Natural killer cell (primary cell): ENCODE data around the gene CHCHD4. TPM values are rescaled to one million over a fixed set of nuclear protein-coding genes. Genes with fewer than 3 reads are reported as not detected.

Experiments used
- ATAC-seq, 3 donors: fragments of 150-1000 bp in 2 of 3; fragments of 200-7000 bp in 1 of 3; cut with Tn5 transposase; 1 replicate in 1 of 3; 2 replicates in 2 of 3; pipeline ENCODE4 v1.10.0; 2021; ENCODE audit warnings: mild to moderate bottlenecking in 2 of 3, moderate library complexity in 2 of 3
- DNase-seq, 2 donors: peaks; one replicate each; pipeline versions ENCODE4 v3.0.0 to v3.0.0-alpha.2; 2013 to 2021; ENCODE audit warnings: mixed read lengths in 1 of 2
- H3K27ac ChIP-seq: one replicate; pipeline ENCODE4 v1.5.1; 2013; ENCODE audit warnings: mild to moderate bottlenecking, low read length
- H3K27me3 ChIP-seq: one replicate; pipeline ENCODE4 v1.6.1; 2013; ENCODE audit warnings: low read length; ENCODE audit not compliant: control insufficient read depth, insufficient read depth
- H3K36me3 ChIP-seq: one replicate; pipeline ENCODE4 v1.6.1; 2013; ENCODE audit warnings: low read length; ENCODE audit not compliant: control insufficient read depth, insufficient read depth
- H3K4me1 ChIP-seq: one replicate; pipeline ENCODE4 v1.6.1; 2013; ENCODE audit warnings: low read length; ENCODE audit not compliant: control insufficient read depth, insufficient read depth
- H3K4me3 ChIP-seq: one replicate; pipeline ENCODE4 v1.5.1; 2013; ENCODE audit warnings: low read length
- H3K9me3 ChIP-seq: one replicate; pipeline ENCODE4 v1.6.1; 2013; ENCODE audit warnings: low read length; ENCODE audit not compliant: control insufficient read depth, insufficient read depth
- H3K27ac Mint-ChIP-seq, 2 donors: one replicate each; pipeline ENCODE4 v1.8.0; 2022; ENCODE audit warnings: mild to moderate bottlenecking in 2 of 2, mixed read lengths in 2 of 2, moderate library complexity in 1 of 2
- H3K27me3 Mint-ChIP-seq, 2 donors: one replicate each; pipeline ENCODE4 v1.8.0; 2022; ENCODE audit warnings: low read depth in 2 of 2, mixed read lengths in 2 of 2
- H3K36me3 Mint-ChIP-seq: one replicate; pipeline ENCODE4 v1.8.0; 2022; ENCODE audit warnings: mixed read lengths
- H3K4me1 Mint-ChIP-seq, 2 donors: one replicate each; pipeline ENCODE4 v1.8.0; 2022; ENCODE audit warnings: mixed read lengths in 2 of 2
- H3K4me3 Mint-ChIP-seq: one replicate; pipeline ENCODE4 v1.8.0; 2022; ENCODE audit warnings: mild to moderate bottlenecking, moderate library complexity, mixed read lengths
- H3K9me3 Mint-ChIP-seq, 2 donors: one replicate each; pipeline ENCODE4 v1.8.0; 2022; ENCODE audit warnings: mixed read lengths in 2 of 2
- WGBS: methylation state at CpG from one replicate; pipeline ENCODE4 v1.1.7; 2013; ENCODE audit warnings: missing lambda C conversion rate; ENCODE audit not compliant: insufficient coverage; 5-methylcytosine and 5-hydroxymethylcytosine counted together
- intact Hi-C: fragments of 100-400 bp; cut with micrococcal nuclease; formaldehyde crosslinking; loops from one replicate; pipeline ENCODE4 v1.14.2; 2022
- total RNA-seq, 4 donors: library from RNA; stranded (reverse); fragments of 120-200 nt in 1 of 4; gene quantifications; one replicate each; pipeline versions ENCODE4 v1.2.3 to v1.2.4, GENCODE V29; 2013 to 2022
- TF ChIP-seq, protein P1 (sequence below): fragments of 200-600 bp; IDR thresholded peaks from one replicate; pipeline ENCODE4 v1.8.0; 2022; ENCODE audit warnings: antibody characterized with exemption

CHCHD4 gene
- total RNA-seq, 3 donors from 2014 or later (not counting 1 experiment from before 2014, with no cell fraction given) = 2.1 to 4.3 (median 3.4) TPM

DNA sequence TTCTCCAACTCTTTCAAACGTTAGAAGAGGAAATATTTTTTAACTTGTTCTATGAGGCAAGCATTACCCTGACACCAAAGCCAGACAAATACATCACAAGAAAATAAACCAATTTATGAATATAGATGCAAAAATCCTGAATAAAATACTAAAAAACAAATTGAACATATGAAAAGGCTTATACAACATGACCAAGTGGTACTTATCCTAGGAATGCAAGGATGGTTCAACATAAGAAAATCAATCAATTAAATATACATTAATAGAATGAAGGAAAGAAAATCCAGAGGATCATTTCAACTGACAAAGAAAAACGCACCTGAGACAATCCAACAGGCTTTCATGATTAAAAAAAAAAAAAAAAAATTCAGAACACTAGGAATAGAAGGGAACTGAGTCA is 36.6 kb upstream of the CHCHD4 start:
- ATAC-seq (no peak), DNase-seq (no peak)
- WGBS = no CpG with 5 or more reads among the region's 2 CpGs
- intact Hi-C loops = no loop called here
- H3K27me3 Mint-ChIP-seq = no peaks in the 10 kb centered on the region
- peaks cover 50% of the 10 kb centered on the region for H3K36me3 Mint-ChIP-seq
- H3K9me3 ChIP-seq = no peaks in the 10 kb centered on the region
- H3K4me1 ChIP-seq = no peaks in the 10 kb centered on the region
- TF ChIP-seq, protein P1, sequence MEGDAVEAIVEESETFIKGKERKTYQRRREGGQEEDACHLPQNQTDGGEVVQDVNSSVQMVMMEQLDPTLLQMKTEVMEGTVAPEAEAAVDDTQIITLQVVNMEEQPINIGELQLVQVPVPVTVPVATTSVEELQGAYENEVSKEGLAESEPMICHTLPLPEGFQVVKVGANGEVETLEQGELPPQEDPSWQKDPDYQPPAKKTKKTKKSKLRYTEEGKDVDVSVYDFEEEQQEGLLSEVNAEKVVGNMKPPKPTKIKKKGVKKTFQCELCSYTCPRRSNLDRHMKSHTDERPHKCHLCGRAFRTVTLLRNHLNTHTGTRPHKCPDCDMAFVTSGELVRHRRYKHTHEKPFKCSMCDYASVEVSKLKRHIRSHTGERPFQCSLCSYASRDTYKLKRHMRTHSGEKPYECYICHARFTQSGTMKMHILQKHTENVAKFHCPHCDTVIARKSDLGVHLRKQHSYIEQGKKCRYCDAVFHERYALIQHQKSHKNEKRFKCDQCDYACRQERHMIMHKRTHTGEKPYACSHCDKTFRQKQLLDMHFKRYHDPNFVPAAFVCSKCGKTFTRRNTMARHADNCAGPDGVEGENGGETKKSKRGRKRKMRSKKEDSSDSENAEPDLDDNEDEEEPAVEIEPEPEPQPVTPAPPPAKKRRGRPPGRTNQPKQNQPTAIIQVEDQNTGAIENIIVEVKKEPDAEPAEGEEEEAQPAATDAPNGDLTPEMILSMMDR = no peak
- no peaks in the 10 kb centered on the region for H3K27me3 ChIP-seq
- no peak overlapping the region for H3K4me3 Mint-ChIP-seq
- H3K36me3 ChIP-seq = peaks cover 95% of the 10 kb centered on the region
- no peak overlapping the region for H3K4me3 ChIP-seq
- no peak overlapping the region for H3K27ac ChIP-seq
- no peak overlapping the region for H3K27ac Mint-ChIP-seq
- peaks cover 3 to 6% of the 10 kb centered on the region in 2 donors for H3K4me1 Mint-ChIP-seq
- peaks cover 2 to 6% of the 10 kb centered on the region in 2 donors for H3K9me3 Mint-ChIP-seq

DNA sequence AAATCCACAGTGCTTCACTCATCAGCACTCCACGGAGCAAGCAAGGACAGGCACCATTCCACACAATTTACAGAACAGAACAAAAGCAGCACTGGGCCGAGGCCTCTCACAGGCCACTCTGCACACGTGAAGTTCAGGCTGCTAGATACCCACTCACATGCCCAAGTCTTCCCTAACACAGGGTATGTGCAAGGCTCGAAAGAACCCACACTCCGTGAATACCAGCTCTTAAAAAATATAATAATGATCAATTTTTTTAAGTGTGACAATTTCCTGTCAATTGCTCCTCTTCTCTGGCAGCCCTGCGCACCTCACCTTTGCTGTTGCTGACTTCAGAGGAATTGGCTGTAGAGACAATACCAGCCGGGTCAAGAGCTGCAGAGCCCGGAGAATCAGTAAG is 34.8 kb upstream of the CHCHD4 start:
- WGBS = 97% methylated on average over 7 of the region's 8 CpGs
- Mint-ChIP-seq H3K27ac (no peak overlapping the region), H3K9me3 (peaks cover 2 to 6% of the 10 kb centered on the region in 2 donors), H3K4me3 (no peak overlapping the region), H3K4me1 (peaks cover 0 to 6% of the 10 kb centered on the region in 2 donors), H3K27me3 (no peaks in the 10 kb centered on the region), H3K36me3 (peaks cover 55% of the 10 kb centered on the region)
- no peaks in the 10 kb centered on the region for H3K4me1 ChIP-seq
- no peak overlapping the region for H3K4me3 ChIP-seq
- no peaks in the 10 kb centered on the region for H3K27me3 ChIP-seq
- peaks cover 78% of the 10 kb centered on the region for H3K36me3 ChIP-seq
- ATAC-seq = peak in 1 of 3 donors; percentile 17
- intact Hi-C loops = no loop called here
- TF ChIP-seq, protein P1 = no peak
- H3K9me3 ChIP-seq = no peaks in the 10 kb centered on the region
- no peak overlapping the region for H3K27ac ChIP-seq
- DNase-seq = no peak

DNA sequence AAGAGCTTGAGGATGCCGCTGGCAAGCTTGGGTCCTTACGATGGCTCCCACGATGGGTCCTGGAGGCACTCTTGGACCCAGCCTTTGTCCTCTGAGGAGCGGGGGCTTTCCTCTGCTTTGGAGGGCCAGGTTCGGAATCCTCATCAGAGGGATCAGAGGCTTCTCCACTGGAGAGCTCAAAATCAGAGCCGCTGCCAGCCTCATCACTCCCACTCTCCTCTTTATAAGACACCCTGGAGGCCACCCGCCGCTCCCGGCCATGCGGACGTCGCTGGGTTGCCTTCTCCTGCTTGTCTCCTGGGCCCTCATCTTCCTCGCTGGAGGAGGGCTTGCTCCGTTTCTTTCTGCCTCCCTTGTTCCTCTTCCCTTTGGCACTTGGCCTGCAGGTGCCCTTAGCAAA is 33.7 kb upstream of the CHCHD4 start:
- Histone ChIP-seq H3K4me1 (no peaks in the 10 kb centered on the region), H3K36me3 (peaks cover 80% of the 10 kb centered on the region), H3K9me3 (no peaks in the 10 kb centered on the region), H3K4me3 (no peak overlapping the region), H3K27ac (no peak overlapping the region), H3K27me3 (no peaks in the 10 kb centered on the region)
- ATAC-seq (no peak), DNase-seq (no peak)
- Mint-ChIP-seq H3K9me3 (peaks cover 2 to 6% of the 10 kb centered on the region in 2 donors), H3K4me3 (no peak overlapping the region), H3K36me3 (peaks cover 55% of the 10 kb centered on the region), H3K4me1 (peaks cover 0 to 6% of the 10 kb centered on the region in 2 donors), H3K27me3 (no peaks in the 10 kb centered on the region), H3K27ac (peak overlapping the region in 1 of 2 donors; percentile 11)
- TF ChIP-seq, protein P1 = no peak
- WGBS = 98% methylated on average over 14 of the region's 14 CpGs
- intact Hi-C loops = no loop called here

DNA sequence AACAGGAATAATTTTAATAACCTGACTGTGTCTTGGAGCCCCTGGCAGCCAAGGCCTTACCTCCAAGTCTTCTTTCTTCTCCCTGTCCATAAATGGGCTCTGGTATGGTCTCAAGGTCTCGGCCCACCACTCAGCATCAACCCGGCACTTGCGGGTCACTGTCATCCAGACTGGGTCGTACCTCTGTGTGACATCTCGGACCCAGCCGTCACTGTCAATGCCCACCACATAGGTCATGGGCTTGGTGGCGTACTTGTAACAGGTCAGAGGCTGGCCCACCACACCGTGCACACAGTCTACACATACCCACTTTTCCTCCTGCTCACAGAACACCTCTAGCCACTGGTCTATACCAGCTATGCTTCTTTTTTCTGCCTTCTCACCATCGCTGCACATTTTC is 33.3 kb upstream of the CHCHD4 start:
- Mint-ChIP-seq H3K36me3 (peaks cover 54% of the 10 kb centered on the region), H3K27me3 (no peaks in the 10 kb centered on the region), H3K4me3 (no peak overlapping the region), H3K4me1 (peaks cover 0 to 6% of the 10 kb centered on the region in 2 donors), H3K9me3 (peaks cover 2 to 6% of the 10 kb centered on the region in 2 donors), H3K27ac (no peak overlapping the region)
- intact Hi-C loops = no loop called here
- H3K4me1 ChIP-seq = no peaks in the 10 kb centered on the region
- WGBS = 97% methylated on average over 9 of the region's 9 CpGs
- H3K27me3 ChIP-seq = no peaks in the 10 kb centered on the region
- peaks cover 78% of the 10 kb centered on the region for H3K36me3 ChIP-seq
- ATAC-seq = no peak
- no peak overlapping the region for H3K27ac ChIP-seq
- no peak for DNase-seq
- no peaks in the 10 kb centered on the region for H3K9me3 ChIP-seq
- no peak overlapping the region for H3K4me3 ChIP-seq
- TF ChIP-seq, protein P1 = no peak
